Thyroid gland (tissue), 4 donors: ENCODE data around the gene KLK5.

Experiments used
- CTCF ChIP-seq, 6 experiments: fragments of 200-600 bp in 3 of 6; fragments of 450-650 bp in 3 of 6; sonication (generic) in 3 of 6; IDR thresholded peaks; one replicate each; pipeline ENCODE4 v1.5.1; 2016 to 2019; ENCODE audit warnings: antibody characterized with exemption in 6 of 6, mild to moderate bottlenecking in 2 of 6, inconsistent platforms in 1 of 6, moderate library complexity in 1 of 6
- POLR2A ChIP-seq, 2 donors: fragments of 450-650 bp; IDR thresholded peaks; one replicate each; pipeline ENCODE4 v1.6.1; 2017; ENCODE audit warnings: antibody characterized with exemption in 2 of 2, mild to moderate bottlenecking in 2 of 2, moderate library complexity in 1 of 2

GRCh38 chr19:50939596-50939995, 13.2 kb downstream of the KLK5 start:
- TF ChIP-seq CTCF (IDR thresholded peaks at IDR 0.05) (no peak), POLR2A (IDR thresholded peaks at IDR 0.05) (no peak)
